ENCODE measurements around the gene HYAL3.

Gene HYAL3

DNA sequence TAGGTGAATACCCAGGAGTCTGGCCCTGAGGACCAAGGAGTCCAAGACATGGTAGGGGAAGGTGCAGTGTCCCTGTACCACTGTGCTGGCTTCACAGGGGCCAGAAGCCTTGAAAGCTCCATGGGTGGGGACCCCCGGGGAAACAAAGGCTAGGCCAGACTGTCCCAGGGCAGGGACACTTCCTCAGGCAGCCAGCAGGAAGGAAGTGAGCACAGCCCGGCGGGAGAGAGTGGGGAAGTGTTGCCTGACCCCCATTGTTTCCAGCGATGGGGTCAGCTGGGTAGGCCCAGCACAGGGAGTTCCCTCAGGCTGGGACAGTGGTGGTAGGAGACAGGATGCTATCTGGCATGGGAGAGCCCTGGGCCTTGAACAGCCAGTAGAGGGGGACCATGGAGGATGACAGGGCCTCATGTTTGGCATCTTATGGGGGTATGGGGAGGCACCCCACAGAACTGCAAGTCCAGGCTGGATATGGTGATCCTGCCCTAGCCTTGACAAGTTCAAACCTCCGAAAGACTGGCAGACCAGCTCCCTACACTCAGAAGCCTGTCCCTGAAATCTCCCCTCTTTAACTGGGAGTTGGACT, 24.5 kb upstream of the HYAL3 start:
- DNase-seq (ENCODE audit: insufficient read length, low spot score) (no peak), FAIRE-seq (no peak)
- TF ChIP-seq, protein P1, sequence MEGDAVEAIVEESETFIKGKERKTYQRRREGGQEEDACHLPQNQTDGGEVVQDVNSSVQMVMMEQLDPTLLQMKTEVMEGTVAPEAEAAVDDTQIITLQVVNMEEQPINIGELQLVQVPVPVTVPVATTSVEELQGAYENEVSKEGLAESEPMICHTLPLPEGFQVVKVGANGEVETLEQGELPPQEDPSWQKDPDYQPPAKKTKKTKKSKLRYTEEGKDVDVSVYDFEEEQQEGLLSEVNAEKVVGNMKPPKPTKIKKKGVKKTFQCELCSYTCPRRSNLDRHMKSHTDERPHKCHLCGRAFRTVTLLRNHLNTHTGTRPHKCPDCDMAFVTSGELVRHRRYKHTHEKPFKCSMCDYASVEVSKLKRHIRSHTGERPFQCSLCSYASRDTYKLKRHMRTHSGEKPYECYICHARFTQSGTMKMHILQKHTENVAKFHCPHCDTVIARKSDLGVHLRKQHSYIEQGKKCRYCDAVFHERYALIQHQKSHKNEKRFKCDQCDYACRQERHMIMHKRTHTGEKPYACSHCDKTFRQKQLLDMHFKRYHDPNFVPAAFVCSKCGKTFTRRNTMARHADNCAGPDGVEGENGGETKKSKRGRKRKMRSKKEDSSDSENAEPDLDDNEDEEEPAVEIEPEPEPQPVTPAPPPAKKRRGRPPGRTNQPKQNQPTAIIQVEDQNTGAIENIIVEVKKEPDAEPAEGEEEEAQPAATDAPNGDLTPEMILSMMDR (IDR thresholded peaks at IDR 0.05; ENCODE audit: insufficient read depth, missing control alignments): no peak

DNA sequence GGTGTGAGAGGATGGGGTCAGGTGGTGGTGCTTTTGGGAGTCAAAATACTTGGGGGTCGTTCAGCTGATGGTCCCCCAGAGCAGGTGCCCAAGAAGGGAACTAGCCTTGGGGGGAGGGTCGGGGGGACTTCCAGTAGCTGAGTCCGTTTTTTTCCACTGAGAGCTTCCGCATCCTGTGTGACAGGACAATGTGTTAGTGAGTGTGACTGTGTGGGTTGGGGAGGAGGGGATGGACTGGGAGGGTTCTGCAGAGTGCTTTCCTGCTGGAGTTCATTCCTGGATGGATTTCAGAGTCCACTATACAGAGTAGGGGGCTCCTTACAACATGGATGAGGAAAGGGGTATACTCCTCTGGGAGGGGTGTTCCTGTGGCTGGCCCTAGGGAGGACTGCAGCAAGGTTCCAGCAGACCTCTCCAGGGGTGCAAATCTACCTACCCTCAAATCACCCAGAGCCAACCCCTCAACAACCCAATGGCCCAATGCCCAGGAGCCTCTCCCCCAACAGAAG, 23.9 kb upstream of the HYAL3 start:
- FAIRE-seq (no peak), DNase-seq (ENCODE audit: insufficient read length, low spot score) (no peak)
- TF ChIP-seq, protein P1 (IDR thresholded peaks at IDR 0.05; ENCODE audit: insufficient read depth, missing control alignments): no peak

DNA sequence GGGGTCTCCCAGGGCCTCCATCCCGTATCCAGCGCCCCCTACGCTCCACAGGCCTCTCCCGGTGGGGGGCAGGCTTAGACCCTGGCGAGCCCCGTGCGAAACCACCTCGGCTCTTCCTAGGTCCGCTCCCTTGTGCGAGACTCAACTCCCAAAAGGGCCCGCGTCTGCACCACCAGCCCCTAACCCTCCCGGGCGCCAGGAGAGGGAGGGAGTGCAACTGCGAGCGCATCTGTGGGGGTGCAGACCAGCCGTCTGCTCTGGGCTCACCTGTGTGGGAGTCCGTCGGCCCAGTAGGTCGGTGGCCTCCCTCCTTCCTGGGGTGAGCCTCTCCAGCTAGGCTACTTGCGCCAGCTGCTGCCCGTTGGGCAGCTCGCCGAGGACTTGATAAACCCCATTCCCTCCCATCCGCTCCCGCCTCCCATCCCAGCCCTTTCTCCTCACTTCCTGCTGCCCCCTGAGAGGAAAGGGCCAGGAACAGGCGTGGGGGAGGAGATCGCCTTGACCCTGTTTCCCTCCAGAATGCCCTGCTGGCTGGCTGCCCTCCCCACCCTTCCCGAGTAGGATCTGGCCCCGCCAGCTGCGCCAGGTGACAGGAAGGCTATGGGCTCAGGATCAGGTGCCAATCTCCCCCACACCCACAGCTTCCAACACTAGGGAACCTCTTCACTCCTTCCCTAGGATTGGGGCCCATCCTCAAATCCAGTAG, 23.3 kb upstream of the HYAL3 start, which contains the start of gene HYAL2:
TSS of gene HYAL2 (minus strand) at position 360 of the 706 bp plus-strand sequence. CDS start 2,256 bp downstream, outside the sequence.
- FAIRE-seq (no peak), DNase-seq (ENCODE audit: insufficient read length, low spot score) (no peak)
- TF ChIP-seq, protein P1 (IDR thresholded peaks at IDR 0.05; ENCODE audit: insufficient read depth, missing control alignments): peak; percentile 4

DNA sequence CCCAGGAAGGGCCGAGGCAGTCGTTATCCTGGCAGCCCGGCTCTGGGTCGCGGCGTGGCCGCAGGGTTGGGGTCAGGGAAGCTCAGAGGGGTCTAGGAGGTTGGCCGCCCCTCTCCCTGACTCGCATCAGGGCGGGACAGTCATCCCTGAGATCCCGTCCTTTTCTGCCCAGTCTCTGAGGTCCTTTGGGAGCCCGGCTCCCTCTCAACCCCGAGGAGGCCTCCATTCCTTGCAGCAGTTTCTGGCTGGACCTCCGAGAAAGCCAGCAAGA, 22.8 kb upstream of the HYAL3 start:
- DNase-seq (ENCODE audit: insufficient read length, low spot score): no peak
- TF ChIP-seq, protein P1 (IDR thresholded peaks at IDR 0.05; ENCODE audit: insufficient read depth, missing control alignments): no peak
- no peak for FAIRE-seq

DNA sequence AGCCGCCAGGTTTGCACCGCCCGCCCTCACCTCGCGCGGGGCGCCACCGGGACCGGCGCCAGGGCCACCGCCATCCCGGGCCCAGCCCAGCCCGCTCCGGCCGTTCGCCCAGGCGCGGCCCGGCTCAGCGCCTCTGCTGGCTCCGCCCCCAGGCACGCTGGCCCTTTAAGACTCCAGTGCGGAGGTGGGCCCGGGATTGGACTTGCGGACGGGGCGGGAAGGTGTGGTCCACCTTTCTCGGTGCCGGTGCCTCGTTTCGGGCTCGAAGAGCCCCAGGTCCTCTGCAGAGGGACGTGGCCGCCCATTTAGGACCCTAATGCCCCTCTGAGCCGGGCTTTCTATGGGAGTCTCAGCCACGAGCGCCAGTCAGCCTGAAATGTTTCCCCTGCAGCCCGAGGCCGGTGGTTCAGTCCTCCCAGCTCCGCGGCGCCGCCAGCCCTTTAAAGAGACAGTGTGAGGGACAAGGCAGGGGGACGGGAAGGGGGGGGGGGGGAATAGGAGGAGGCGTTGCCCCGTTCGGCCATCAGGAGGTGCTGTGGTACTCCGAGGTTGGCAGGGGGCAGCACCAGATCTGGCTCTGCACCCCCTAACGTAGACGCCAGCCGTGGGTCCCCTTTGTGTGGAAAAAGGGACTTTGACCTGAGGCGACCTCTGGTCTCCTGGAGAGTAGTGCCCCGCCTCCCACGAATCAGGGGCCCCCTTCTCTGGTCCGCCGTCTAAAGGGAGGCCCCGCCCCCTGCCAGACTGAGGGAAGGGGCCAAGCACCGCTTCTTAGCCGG, 22.3 kb upstream of the HYAL3 start:
- TF ChIP-seq, protein P1 (IDR thresholded peaks at IDR 0.05; ENCODE audit: insufficient read depth, missing control alignments): peak; percentile 49
- FAIRE-seq (no peak), DNase-seq (ENCODE audit: insufficient read length, low spot score) (peak; percentile 92)

DNA sequence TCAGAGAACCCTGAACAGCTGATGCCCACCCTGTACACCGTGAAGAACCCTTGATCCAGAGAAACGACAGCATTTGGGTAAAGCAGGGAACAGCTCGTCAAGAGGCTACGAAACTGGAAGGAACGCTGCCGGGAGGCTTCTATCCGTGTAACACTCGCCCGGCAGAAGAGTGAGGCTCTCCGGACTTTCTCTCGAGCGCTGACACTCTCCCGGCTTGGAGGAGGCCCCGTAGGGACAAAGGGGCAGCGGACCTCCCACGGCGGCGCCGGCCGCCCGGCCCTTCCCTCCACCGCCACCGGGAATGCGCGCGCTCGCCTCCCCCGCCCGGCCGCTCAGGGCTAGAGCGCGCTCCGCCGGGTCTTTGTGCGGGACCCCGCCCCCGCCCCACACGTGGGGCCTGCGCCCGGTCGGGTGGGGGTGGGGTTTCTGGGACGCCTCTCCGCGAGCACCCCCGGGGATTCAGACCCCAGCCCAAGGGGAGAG, 21.7 kb upstream of the HYAL3 start:
- FAIRE-seq (no peak), DNase-seq (ENCODE audit: insufficient read length, low spot score) (peak; percentile 61)
- TF ChIP-seq, protein P1 (IDR thresholded peaks at IDR 0.05; ENCODE audit: insufficient read depth, missing control alignments): no peak
